Fibroblast of skin of right quadriceps (primary cell): ENCODE measurements around the gene PDZD7.

Experiments
- DNase-seq: peaks from one replicate; pipeline ENCODE4 v3.0.0-alpha.2; 2013

Gene PDZD7

GRCh38 chr10:101000127-101000914 is 30.6 kb downstream of the PDZD7 start:
- DNase-seq = no peak

DNA sequence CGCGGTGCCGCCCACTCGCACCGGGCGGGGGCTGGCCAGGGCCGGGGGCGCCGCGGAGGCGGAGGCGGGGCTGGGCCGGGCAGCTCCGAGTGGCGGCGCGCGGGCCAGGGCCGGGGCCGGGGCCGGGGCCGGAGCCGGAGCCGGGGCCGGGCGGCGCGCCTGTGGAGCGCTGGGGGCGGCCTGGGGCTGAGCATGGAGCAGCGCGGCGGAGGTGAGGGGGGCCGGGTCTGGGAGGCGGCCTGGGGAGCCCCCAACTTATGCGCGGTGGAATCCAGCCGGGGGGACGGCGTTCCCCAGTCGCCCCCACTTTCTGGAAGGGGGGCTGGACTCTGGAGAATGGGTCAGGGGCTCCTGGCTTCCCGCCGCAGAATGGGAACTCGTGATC is 31.2 kb downstream of the PDZD7 start, which contains the start of gene LZTS2:
Gene LZTS2, plus strand, starts transcription at position 67 of the 385 bp plus-strand sequence. CDS start 2,731 bp downstream, outside the sequence.
- no peak for DNase-seq

DNA sequence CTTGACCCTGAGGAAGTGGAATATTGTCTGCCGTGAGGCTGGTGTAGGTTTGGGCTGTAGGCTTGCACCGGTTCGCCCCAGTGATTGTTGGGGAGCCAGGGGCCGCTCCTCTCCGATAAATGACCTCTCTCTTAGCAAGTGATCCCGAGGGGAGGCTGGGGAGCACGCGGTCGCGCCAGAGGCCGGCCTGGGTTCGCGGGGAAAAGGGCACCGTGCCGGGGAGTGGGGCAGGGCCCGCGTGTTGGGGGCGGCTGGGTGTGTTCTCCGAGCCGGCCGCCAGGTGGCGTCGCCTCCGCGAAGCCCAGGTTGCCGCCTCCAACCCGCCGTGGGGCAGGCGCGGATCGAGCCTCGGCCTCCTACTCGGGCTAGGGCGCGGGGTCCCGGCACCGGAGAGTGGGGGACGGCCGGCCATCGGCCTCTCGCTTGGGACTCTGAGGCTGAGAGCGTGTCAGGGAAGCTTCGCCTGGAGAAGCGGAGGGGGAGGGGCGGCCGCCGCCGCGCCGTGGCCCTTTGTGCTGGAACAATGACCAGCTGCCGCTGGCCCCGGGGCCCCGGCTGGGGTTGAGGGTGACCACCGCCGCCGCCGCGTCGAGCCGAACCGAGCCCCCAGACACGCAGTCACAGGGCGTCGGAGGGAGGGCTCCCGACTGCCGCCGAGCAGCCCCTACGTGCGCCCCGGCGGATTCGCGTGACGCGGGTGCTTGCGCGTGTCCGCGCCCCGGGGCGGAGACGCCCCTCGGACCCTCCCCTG is 31.8 kb downstream of the PDZD7 start:
- peak; percentile 73 for DNase-seq

GRCh38 chr10:100998183-100998990 is 32.5 kb downstream of the PDZD7 start:
- peak; percentile 84 for DNase-seq

GRCh38 chr10:100997360-100998182 is 33.4 kb downstream of the PDZD7 start:
- DNase-seq = peak; percentile 71

- DNase-seq = no peak
These were observed 34.1 kb downstream of the PDZD7 start for GRCh38 chr10:100996678-100997359.

- DNase-seq = peak; percentile 63
These were observed 35.7 kb downstream of the PDZD7 start for GRCh38 chr10:100995181-100995580.

- peak; percentile 56 for DNase-seq
These were observed 36.8 kb downstream of the PDZD7 start for GRCh38 chr10:100993986-100994708.

DNA sequence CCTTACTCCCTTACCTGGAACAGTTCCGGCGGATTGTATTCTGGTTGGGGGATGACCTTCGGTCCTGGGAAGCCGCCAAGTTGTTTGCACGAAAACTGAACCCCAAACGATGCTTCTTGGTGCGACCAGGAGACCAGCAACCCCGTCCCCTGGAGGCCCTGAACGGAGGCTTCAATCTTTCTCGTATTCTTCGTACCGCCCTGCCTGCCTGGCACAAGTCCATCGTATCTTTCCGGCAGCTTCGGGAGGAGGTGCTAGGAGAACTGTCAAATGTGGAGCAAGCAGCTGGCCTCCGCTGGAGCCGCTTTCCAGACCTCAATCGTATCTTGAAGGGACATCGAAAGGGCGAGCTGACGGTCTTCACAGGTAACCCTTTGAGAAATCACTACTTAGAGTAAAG is 41.8 kb downstream of the PDZD7 start:
- no peak for DNase-seq

DNA sequence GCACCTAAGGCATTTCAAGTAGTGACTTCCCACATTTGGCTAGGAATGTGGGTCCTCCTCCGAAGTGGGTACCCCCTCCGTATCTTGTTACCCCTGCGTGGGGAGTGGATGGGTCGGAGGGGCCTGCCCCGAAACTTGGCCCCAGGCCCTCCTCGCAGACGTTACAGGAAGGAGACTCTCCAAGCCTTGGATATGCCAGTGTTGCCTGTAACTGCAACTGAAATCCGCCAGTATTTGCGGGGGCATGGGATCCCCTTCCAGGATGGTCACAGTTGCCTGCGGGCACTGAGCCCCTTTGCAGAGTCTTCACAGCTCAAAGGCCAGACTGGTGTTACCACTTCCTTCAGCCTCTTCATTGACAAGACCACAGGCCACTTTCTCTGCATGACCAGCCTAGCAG is 42.8 kb downstream of the PDZD7 start:
- DNase-seq = no peak

DNA sequence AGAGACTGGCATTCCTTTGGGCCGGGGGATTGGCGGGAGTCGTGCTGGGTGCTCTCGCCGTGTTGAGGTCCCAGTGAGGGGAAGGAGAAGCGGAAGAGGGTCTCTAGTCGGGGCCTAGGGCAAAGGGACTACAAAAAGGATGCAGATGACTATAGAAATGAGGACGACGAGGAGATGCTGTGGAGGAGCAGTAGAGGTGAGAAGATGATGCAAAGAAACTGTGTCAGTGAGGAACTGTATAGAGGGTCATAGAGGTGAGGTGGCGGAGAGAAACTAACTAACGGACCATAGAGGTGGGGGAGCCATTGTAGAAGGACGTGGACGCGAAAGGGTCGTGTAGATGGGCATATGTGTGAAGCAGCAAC is 43.3 kb downstream of the PDZD7 start:
- no peak for DNase-seq

DNA sequence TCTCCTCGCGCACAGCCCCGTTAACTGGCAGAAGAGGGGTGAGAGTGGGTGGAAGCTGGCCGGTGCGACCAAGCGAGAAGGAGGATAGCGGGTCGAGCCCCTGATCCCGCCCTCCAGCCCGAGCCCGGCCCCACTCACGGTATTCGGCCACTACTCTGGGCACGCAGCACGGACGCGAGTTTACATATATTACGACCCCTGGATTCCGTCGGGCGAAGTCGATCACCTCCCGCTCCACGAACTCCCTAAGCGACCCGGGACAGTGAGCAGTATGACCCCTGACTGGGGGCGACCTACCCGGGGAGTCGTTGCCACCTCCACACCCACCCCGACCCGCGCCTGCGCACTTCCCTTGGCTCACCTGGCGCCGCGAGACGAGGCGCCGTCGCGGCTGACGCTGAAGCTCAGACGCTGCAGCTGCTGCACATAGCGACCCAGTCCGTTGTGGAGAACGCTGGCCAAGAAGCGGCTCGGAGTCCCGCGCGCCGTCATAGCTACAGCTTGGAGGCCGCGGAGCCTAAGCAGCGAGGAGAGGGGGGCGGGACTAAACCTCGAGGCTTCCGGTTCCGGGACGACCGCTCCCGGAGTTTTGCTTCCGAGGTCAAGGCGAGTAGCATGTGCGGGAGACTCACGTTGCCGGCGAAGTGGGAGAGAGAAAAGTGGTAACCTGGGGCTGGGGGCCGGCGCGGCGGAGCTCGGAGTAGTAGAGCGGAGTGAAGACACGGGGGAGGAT is 43.8 kb downstream of the PDZD7 start, which contains the start of the genes MRPL43 and TWNK:
Gene MRPL43, minus strand, starts transcription at position 546 of the 733 bp plus-strand sequence. Its CDS starts 54 bp downstream, at position 492.
Gene TWNK, plus strand, starts transcription at position 592 of the 733 bp plus-strand sequence. CDS start 668 bp downstream, outside the sequence.
- DNase-seq = peak; percentile 66

- no peak for DNase-seq
These were observed 44.3 kb downstream of the PDZD7 start for GRCh38 chr10:100986623-100986951.

- no peak for DNase-seq
These were observed 45.6 kb downstream of the PDZD7 start for GRCh38 chr10:100985336-100985735.

DNA sequence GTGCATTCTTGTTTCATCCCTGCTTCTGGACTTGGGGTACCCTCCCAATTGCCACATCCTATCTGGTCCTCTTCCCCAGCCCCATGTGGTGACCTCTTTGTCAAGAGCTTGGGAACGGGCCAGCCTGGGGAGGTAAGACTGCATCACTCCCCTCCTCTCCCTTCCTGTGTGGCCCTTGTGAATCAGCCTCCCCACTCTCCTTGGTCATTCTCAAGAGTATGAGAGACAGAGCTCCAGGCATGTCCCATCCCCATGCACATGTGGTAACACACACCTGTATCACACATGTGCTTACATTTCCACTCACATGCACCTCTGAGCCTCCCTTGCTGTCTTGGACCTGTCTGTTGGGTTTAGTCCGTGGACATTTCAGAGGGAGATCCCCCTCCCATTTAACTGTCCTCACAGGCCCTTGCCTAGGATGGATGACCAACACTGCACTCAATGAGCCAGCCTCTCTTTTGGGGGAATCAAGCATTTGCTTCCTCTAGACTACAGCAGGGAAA is 46.2 kb downstream of the PDZD7 start:
- DNase-seq = no peak

- no peak for DNase-seq
These were observed 46.9 kb downstream of the PDZD7 start for GRCh38 chr10:100983868-100984671.

- DNase-seq = no peak
These were observed 47.8 kb downstream of the PDZD7 start for GRCh38 chr10:100982916-100983830.

DNA sequence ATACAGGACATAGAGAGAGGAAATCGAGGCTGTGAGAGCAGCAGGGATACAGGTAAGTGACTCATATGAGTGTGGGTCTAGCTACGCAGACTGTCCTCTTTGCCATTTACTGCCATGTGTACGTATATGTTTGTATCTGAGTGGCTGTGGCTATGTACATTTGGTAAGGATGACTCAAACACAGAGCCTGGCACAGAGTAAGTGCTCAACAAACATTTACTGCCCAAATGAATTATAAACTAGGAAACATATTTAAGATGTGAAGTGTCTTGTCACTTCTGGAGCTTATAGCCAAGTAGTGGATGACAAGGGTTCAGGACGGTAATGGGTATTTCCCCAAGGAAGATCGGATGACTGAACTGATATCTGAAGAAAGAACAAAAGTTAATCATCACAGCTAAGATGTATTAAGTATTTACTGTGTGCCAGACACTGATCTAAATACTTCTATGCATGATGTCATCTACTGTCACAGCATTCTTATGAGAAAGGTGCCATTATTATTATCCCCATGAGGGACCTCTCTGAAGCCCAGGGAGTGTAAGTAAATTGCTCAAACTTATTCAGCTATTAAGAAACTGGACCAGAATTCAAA is 49.7 kb downstream of the PDZD7 start:
- DNase-seq = no peak
